ENCODE results near the gene CTBP1. TPM values are rescaled to one million over a fixed set of nuclear protein-coding genes. Genes with fewer than 3 reads are reported as not detected.

CTBP1 gene
- total and polyA plus RNA-seq, 2 of the 8 experiments (the other 6 are each of a cell fraction or from before 2014, with no cell fraction given) = 128 to 185 TPM

DNA sequence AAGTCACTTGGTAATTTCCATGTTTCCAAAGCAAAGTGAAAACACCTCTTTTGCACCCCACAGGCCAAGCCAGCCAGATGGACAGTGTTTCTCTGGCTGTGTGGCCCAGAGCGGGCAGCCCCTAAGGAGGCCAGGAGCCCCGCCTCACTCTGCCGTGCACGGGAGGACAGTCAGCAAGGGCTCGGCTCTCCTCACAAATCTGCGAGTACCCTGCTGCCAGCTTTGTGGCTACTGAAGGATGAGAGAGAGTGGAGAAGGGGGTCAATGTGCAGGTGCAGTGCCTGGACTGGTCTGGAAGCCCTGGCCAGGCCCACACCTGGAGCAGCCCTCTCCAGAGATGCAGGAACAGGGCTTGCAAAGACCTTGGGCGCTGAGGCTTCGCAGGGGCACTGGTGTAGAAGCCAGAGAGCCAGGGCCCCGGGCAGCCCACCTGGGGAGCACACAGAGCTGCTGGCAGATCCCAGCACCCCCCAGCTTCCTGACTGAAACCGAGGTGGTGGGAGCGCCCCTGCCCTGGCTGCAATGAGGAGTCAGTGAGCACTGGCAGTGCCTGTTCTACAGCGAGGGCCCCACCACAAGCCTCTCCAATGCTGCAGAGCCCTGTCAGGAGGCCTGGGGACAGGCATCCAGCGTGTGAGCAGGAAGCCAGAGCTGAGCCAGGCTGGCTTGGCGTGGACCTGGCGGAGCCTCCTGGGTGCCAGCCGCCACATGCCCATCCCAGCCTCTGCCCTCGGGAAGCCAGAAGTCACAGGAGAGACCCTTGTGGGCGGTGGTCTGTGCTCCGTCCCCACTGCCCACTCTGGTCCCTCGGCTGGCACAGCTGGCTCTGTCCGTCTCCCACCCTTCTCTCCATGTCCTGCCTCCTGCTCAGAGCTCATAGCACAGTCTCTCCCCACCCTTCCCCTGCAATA, 80.5 kb downstream of the CTBP1 start (continued):
- no peak for TF ChIP-seq CHD1 (IDR thresholded peaks at IDR 0.05; ENCODE audit: low read depth, low read length)
- no peak for TF ChIP-seq TCF12 (IDR thresholded peaks at IDR 0.05; ENCODE audit: low read depth, low read length)
- TF ChIP-seq TAF7 (optimal IDR thresholded peaks at IDR 0.05; ENCODE audit: borderline replicate concordance, low read depth, low read length) = no peak
- TF ChIP-seq POU5F1 (IDR thresholded peaks at IDR 0.05; ENCODE audit: low read depth, low read length) = no peak
- TF ChIP-seq POLR2AphosphoS5 (IDR thresholded peaks at IDR 0.05; ENCODE audit: low read depth, low read length) = no peak
- TF ChIP-seq, protein P1, sequence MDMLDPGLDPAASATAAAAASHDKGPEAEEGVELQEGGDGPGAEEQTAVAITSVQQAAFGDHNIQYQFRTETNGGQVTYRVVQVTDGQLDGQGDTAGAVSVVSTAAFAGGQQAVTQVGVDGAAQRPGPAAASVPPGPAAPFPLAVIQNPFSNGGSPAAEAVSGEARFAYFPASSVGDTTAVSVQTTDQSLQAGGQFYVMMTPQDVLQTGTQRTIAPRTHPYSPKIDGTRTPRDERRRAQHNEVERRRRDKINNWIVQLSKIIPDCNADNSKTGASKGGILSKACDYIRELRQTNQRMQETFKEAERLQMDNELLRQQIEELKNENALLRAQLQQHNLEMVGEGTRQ (IDR thresholded peaks at IDR 0.05; ENCODE audit: low read length) = no peak
- TF ChIP-seq, protein P2, sequence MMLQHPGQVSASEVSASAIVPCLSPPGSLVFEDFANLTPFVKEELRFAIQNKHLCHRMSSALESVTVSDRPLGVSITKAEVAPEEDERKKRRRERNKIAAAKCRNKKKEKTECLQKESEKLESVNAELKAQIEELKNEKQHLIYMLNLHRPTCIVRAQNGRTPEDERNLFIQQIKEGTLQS (IDR thresholded peaks at IDR 0.05; ENCODE audit: insufficient read depth, low read depth, low read length) = no peak
- no peak for TF ChIP-seq KDM1A (IDR thresholded peaks at IDR 0.05; ENCODE audit: borderline replicate concordance, low read length)
- no peak for TF ChIP-seq CHD2 (IDR thresholded peaks at IDR 0.05; ENCODE audit: low read length)
